Effector memory CD4-positive, alpha-beta T cell (primary cell): ENCODE measurements around the gene CRYL1.

Experiments
- DNase-seq, 3 donors: peaks; one replicate each; pipeline ENCODE4 v3.0.0-alpha.2; 2020
- H3K27ac ChIP-seq: 2 replicates; pipeline ENCODE4 v1.7.0; 2013; ENCODE audit warnings: mild to moderate bottlenecking, low read length, moderate library complexity; ENCODE audit not compliant: insufficient read depth, poor library complexity, severe bottlenecking
- H3K27me3 ChIP-seq: replicated peaks from 2 replicates; pipeline ENCODE4 v1.7.0; 2013; ENCODE audit warnings: mild to moderate bottlenecking, low read length; ENCODE audit not compliant: insufficient read depth, control insufficient read depth, poor library complexity, severe bottlenecking
- H3K36me3 ChIP-seq: 2 replicates; pipeline ENCODE4 v1.7.0; 2013; ENCODE audit warnings: mild to moderate bottlenecking, low read length, moderate library complexity; ENCODE audit not compliant: control insufficient read depth, insufficient read depth
- H3K4me1 ChIP-seq: 2 replicates; pipeline ENCODE4 v1.7.0; 2013; ENCODE audit warnings: low read length, mild to moderate bottlenecking; ENCODE audit not compliant: control insufficient read depth, insufficient read depth, poor library complexity, severe bottlenecking
- H3K4me3 ChIP-seq: 2 replicates; pipeline ENCODE4 v1.7.0; 2013; ENCODE audit warnings: low read length, low read depth, mild to moderate bottlenecking; ENCODE audit not compliant: insufficient read depth, poor library complexity, severe bottlenecking
- H3K9me3 ChIP-seq: 2 replicates; pipeline ENCODE4 v1.7.0; 2013; ENCODE audit warnings: mild to moderate bottlenecking, low read length, moderate library complexity; ENCODE audit not compliant: control insufficient read depth

CRYL1 gene

DNA sequence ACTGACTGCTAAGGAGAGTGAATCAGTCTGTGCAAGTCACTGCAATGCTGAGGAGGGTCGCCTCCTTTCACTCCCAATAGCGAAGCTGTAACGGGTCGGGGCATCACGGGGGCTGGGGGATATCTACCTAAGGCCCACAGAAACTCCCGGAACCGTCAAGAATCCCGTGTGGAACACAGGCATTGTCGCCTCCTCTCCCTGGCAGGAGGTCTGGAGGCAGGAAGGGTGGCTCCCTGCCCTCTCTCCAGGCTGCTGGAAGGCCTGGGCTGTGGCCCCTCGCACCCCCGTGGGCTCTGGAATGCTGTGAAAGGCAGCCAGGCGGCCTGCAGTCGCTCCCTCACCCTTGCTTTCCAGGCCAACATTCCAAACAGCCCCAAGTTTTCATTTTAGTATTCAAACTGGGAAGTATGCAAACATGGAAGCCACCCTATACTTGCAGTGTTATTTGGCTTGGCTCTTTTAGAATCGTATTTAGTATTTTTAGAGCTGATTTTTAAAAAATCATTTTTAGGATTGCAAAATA is 109.4 kb downstream of the CRYL1 start:
- Histone ChIP-seq H3K27ac (no peak overlapping the region), H3K36me3 (no peaks in the 10 kb centered on the region)
- no peak for DNase-seq

DNA sequence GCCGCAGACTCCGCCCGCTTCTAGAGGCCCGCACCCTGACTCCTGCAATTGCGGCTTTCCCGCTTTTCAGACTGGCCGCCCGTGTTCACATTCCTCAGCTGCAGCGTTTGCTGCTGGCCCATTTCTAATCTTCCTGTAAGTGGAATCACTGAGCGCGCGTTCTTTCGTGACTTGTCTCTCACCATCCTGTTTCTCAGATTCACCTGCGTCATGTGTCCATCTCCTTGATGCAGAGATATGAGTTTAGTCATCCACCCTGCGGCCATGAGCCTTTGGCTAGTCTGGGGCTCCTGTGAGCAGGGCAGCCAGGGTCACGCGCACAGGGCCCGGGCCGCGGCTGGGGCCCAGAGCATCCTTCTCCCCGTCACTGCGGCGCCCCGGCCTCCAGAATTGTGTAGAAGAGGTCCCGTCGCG is 110.0 kb downstream of the CRYL1 start:
- H3K9me3 ChIP-seq: no peaks in the 10 kb centered on the region
- no peaks in the 10 kb centered on the region for H3K36me3 ChIP-seq
- no peak overlapping the region for H3K4me3 ChIP-seq
- H3K27ac ChIP-seq: no peak overlapping the region
- DNase-seq: no peak
- peaks cover 28% of the 10 kb centered on the region for H3K4me1 ChIP-seq
- H3K27me3 ChIP-seq: no peaks in the 10 kb centered on the region

More for the DNA sequence above, 109.4 kb downstream of the CRYL1 start:
- H3K4me3 ChIP-seq: no peak overlapping the region
- H3K9me3 ChIP-seq: no peaks in the 10 kb centered on the region
- H3K4me1 ChIP-seq: peaks cover 22% of the 10 kb centered on the region
- H3K27me3 ChIP-seq: no peaks in the 10 kb centered on the region

DNA sequence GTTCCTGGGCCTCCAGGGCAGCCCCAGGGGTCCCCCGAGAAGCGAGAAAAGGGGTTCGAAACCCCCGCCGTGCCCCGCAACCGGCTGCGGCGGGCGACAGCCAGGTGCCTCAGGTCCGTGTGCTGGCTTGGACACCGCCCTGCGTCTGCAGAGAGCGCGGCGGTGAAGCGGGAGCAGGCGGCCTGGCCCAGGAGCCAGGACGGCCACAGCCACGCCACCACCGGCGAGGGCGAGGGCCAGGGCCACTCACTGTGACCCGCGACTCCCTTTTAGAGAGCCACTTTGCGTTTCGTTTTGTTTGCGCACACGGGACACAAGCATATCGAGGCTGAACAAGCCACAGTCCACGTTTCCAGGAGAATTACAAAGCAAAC is 110.4 kb downstream of the CRYL1 start:
- H3K27me3 ChIP-seq: no peaks in the 10 kb centered on the region
- H3K4me1 ChIP-seq: peaks cover 29% of the 10 kb centered on the region
- no peak overlapping the region for H3K27ac ChIP-seq
- DNase-seq: no peak
- no peak overlapping the region for H3K4me3 ChIP-seq
- H3K36me3 ChIP-seq: no peaks in the 10 kb centered on the region
- H3K9me3 ChIP-seq: no peaks in the 10 kb centered on the region

DNA sequence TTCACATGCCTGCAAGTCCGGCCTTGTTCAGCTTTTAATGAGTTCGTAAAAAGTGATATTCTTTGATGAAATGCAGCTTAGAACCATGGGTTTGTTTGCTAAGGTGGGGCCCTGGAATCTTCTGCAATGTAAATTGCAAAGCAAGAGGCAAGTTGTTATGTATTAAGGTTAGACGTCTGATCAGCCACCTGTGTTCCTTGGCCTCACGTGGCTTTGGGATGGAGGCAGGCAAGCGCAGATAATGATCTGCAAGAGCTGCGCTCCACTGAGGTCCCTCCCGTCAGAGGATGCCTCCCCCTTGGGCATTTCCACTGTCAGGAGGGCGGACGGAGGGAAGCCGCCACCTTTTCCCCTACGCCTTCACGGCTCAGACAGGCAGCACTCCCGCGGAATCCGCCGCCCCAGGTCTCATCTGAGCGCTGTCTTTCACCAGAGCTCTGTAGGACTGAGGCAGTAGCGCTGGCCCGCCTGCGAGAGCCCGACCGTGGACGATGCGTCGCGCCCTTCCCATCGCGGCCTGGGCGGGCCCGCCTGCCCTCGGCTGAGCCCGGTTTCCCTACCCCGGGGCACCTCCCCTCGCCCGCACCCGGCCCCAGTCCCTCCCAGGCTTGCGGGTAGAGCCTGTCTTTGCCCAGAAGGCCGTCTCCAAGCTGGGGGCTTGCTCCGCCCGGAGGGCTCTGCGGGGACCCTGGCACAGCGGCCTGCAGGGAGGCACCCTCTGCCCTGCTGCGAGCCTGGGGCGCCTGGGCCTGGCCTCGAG is 110.9 kb downstream of the CRYL1 start:
- no peak for DNase-seq
- no peak overlapping the region for H3K4me3 ChIP-seq

DNA sequence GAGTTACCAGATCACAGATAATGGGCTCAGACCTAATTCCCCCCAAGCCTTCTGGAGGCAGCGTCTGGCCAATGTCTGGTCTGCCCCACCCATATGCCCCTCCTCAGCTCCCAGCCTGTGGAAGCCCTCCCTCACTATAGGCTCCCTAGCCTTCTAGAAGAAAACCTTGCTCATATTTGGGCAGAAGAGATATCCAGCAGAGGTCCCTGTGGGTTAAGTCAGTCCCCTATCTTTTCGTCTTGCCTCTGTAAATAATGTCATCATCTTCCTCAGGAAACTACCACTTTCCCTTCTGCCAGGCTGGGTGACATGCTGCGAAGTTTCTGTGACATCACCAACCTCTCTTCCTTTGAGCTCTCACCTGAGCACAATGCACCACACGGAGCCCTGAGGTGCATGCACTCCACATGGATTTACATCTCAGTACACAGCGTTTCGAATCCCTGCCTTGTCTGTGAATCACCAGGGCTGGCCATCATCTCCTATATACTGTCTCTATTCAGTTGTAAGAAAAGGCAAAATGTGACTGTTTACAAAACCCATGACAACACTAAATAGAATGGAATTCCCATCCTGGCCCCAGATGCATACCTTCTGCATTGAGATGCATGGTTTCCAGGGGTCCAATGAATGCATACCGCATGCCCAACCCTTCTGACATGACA is 112.8 kb downstream of the CRYL1 start:
- no peak for DNase-seq
- Histone ChIP-seq H3K27me3 (no peaks in the 10 kb centered on the region), H3K9me3 (no peaks in the 10 kb centered on the region), H3K4me1 (peaks cover 21% of the 10 kb centered on the region), H3K4me3 (no peak overlapping the region), H3K36me3 (no peaks in the 10 kb centered on the region), H3K27ac (no peak overlapping the region)

More for the DNA sequence above, 110.9 kb downstream of the CRYL1 start:
- H3K36me3 ChIP-seq: no peaks in the 10 kb centered on the region
- H3K4me1 ChIP-seq: peaks cover 23% of the 10 kb centered on the region
- no peak overlapping the region for H3K27ac ChIP-seq
- no peaks in the 10 kb centered on the region for H3K9me3 ChIP-seq
- no peaks in the 10 kb centered on the region for H3K27me3 ChIP-seq

DNA sequence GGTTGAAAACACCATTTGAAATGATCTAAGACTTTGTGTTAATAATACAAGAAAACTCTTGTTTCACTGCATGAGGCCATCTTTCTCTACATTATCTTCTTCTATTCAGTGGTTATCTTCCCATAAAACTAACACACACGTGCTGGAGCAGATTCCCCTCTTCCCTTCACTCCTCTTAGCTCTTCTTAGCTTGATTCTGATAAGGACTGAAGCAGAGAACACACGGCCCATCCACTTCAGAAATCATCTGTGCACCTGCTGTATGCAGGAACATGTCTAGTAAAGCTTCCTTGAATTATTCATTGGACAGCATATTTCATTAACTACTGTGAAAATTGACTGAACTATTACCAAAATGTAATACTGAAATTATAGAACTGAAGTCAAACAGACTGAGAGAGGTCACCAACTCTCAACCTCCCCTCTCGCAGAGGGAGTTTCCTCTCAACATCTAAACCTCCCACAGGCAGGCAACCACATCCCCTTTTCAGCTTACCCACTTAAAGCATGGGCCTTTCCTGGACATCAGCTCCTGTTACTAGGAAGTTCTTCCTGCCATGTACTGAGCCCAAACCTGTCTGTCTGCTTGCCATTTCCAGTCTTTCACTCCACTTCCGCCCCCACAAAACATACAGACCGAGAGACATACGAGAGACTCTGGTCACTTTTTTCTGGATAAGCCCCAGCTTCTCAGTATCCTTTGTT is 113.9 kb downstream of the CRYL1 start:
- H3K4me1 ChIP-seq: peaks cover 21% of the 10 kb centered on the region
- no peaks in the 10 kb centered on the region for H3K27me3 ChIP-seq
- DNase-seq: no peak
- no peaks in the 10 kb centered on the region for H3K9me3 ChIP-seq
- no peak overlapping the region for H3K4me3 ChIP-seq
- H3K27ac ChIP-seq: no peak overlapping the region
- H3K36me3 ChIP-seq: no peaks in the 10 kb centered on the region

DNA sequence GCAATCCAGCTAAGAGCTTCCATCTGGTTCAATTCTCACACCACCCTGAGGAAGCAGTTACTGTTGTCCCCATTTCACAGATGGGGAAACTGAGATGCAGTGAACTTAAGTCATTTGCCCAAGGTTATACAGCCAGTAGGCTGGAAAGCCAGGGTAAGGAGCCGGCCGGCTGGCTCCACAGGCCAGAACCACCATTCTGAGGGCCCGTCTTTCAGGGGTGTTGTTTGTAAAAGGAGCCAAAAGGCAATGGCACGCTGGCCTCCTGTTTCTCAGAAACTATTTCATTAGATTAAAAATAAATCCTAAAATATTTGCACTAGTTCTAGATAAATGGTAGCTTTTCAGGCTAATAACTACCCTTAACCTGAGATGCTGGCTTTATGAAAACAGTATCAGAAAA is 114.9 kb downstream of the CRYL1 start:
- no peak overlapping the region for H3K27ac ChIP-seq
- no peaks in the 10 kb centered on the region for H3K9me3 ChIP-seq
- no peak overlapping the region for H3K4me3 ChIP-seq
- H3K4me1 ChIP-seq: peaks cover 21% of the 10 kb centered on the region
- no peaks in the 10 kb centered on the region for H3K27me3 ChIP-seq
- no peak for DNase-seq
- H3K36me3 ChIP-seq: no peaks in the 10 kb centered on the region

DNA sequence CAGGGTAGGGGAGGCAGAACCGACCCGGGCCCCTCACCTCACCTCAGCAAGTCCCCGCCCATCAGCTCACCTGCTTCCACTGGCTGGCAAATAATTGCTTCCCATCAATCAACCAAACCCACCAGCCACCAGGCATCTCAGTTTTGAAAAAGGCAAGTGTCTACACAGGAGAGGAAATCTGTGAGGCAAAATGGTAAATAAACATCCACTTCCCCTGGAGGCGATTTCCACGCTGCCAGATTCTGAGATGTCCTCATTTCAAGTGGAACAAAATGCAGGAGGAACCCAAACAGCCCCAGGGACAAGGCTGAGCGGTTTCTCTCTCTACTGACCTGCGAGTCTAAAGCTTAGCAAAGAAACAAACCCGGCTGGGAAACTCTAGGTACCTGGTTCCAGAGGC is 117.5 kb downstream of the CRYL1 start:
- Histone ChIP-seq H3K4me3 (no peak overlapping the region), H3K36me3 (no peaks in the 10 kb centered on the region), H3K27ac (no peak overlapping the region), H3K4me1 (peaks cover 21% of the 10 kb centered on the region), H3K27me3 (no peaks in the 10 kb centered on the region), H3K9me3 (no peaks in the 10 kb centered on the region)
- DNase-seq: no peak

DNA sequence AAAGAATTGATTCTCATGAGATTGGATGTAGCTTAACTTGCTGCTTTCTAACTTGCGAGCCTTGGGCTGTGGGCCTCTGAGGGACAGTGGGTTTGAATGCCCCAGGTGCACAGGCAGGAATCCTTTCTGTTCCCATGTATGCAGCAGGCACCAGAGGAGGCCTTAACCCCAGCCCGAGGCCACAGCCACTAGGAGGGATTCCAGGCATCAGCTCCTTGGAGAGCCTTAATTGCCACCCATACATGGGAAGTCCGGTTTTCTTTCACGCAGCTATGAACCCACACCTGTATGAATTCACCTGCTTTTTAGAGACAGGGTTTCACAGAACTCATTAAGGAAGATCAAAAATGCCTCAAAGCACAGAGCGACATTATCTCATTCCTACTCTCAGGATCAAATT is 117.9 kb downstream of the CRYL1 start:
- H3K27me3 ChIP-seq: no peaks in the 10 kb centered on the region
- no peak overlapping the region for H3K4me3 ChIP-seq
- H3K9me3 ChIP-seq: no peaks in the 10 kb centered on the region
- DNase-seq: no peak
- H3K27ac ChIP-seq: no peak overlapping the region
- peaks cover 19% of the 10 kb centered on the region for H3K4me1 ChIP-seq
- no peaks in the 10 kb centered on the region for H3K36me3 ChIP-seq

DNA sequence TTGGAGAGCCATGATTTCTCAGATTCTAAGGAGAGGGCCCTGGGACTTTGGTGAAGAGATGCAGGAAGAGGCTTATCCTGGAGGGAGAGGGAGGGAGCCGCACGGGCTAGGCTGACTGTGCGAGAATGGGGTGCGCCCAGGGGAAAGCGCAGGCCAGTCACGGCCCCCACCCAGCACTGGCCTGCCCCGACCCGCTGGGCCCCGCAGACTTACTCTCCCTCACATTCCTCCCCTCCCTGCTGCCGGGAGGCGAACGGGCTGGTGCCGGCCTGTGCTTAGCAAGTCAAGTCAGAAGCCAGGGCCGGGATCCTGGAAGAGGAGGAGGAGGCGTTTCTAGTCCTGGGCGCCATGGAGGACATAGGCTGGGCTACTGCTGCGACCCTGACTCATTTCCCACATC is 120.0 kb downstream of the CRYL1 start:
- H3K36me3 ChIP-seq: no peaks in the 10 kb centered on the region
- no peak overlapping the region for H3K4me3 ChIP-seq
- no peak for DNase-seq
- peaks cover 1% of the 10 kb centered on the region for H3K4me1 ChIP-seq
- no peaks in the 10 kb centered on the region for H3K27me3 ChIP-seq
- no peaks in the 10 kb centered on the region for H3K9me3 ChIP-seq
- H3K27ac ChIP-seq: no peak overlapping the region
